Spleen (tissue), 7 donors: ENCODE data around the gene EPSTI1.

Experiments used
- POLR2A ChIP-seq, 3 donors: fragments of 450-650 bp; IDR thresholded peaks; one replicate each; pipeline ENCODE4 v1.5.1; 2017; ENCODE audit warnings: antibody characterized with exemption in 3 of 3, mild to moderate bottlenecking in 1 of 3
- POLR2AphosphoS5 ChIP-seq, 3 donors: sonication (generic); formaldehyde crosslinking; IDR thresholded peaks; one replicate each; pipeline ENCODE4 v1.5.1; 2017; ENCODE audit warnings: antibody characterized with exemption in 3 of 3
- TF ChIP-seq, protein P1 (sequence below), 11 experiments: fragments of 200-600 bp in 7 of 11; fragments of 450-650 bp in 4 of 11; sonication (generic) in 4 of 11; IDR thresholded peaks in 8 of 11; conservative IDR thresholded peaks in 3 of 11; 1 replicate in 7 of 11; 2 replicates in 4 of 11; pipeline versions ENCODE4 v1.4.0 to v1.8.0; 2016 to 2021; ENCODE audit warnings: antibody characterized with exemption in 11 of 11, inconsistent platforms in 4 of 11, mild to moderate bottlenecking in 1 of 11
- donor health status: DM: no; HTN: no; CAD: no; lungs with moderate emphysema.
- donor health status: DM: no; HTN: no; CAD: no.
- donor health status: DM: no; HTN: no; CAD: no.

DNA sequence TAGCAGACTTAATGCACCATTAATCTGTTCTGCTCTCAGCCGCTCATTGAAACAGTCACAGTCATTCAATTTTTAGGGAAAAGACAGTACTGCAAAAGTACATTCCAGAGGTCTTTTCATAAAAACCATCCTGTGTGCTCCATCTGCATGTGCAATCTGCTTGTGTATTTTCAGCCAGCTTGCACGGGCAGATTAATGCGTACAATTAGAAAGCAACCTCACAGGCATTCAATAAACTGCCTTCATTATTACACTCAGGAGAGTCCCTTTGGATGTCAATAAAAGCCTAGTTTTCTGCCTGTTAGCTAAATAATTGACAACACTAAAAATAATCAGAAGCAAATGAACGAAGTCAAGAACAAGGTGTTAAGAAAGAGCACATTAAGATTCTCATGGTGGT is 41.9 kb downstream of the EPSTI1 start:
- TF ChIP-seq, protein P1, sequence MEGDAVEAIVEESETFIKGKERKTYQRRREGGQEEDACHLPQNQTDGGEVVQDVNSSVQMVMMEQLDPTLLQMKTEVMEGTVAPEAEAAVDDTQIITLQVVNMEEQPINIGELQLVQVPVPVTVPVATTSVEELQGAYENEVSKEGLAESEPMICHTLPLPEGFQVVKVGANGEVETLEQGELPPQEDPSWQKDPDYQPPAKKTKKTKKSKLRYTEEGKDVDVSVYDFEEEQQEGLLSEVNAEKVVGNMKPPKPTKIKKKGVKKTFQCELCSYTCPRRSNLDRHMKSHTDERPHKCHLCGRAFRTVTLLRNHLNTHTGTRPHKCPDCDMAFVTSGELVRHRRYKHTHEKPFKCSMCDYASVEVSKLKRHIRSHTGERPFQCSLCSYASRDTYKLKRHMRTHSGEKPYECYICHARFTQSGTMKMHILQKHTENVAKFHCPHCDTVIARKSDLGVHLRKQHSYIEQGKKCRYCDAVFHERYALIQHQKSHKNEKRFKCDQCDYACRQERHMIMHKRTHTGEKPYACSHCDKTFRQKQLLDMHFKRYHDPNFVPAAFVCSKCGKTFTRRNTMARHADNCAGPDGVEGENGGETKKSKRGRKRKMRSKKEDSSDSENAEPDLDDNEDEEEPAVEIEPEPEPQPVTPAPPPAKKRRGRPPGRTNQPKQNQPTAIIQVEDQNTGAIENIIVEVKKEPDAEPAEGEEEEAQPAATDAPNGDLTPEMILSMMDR (IDR thresholded peaks at IDR 0.05 in 8 of 11, conservative IDR thresholded peaks at IDR 0.05 in 3 of 11): no peak
- TF ChIP-seq POLR2AphosphoS5 (IDR thresholded peaks at IDR 0.05) (no peak), POLR2A (IDR thresholded peaks at IDR 0.05) (no peak)
